Osteoblast (primary cell): ENCODE measurements around the gene SLC2A11. TPM values are rescaled to one million over a fixed set of nuclear protein-coding genes. Genes with fewer than 3 reads are reported as not detected.

ENCODE experiments used
- DNase-seq: peaks from one replicate; pipeline ENCODE4 v3.0.0; 2011; ENCODE audit warnings: low spot score, mixed read lengths; ENCODE audit not compliant: insufficient read length; ENCODE audit errors: missing footprints
- H2AFZ ChIP-seq: 2 replicates; pipeline ENCODE4 v1.6.0; 2011; ENCODE audit warnings: mild to moderate bottlenecking, low read length
- H3K27ac ChIP-seq: 2 replicates; pipeline ENCODE4 v1.5.1; 2011; ENCODE audit warnings: mild to moderate bottlenecking, low read depth, low read length, moderate library complexity
- H3K27me3 ChIP-seq: 2 replicates; pipeline ENCODE4 v1.6.0; 2012; ENCODE audit warnings: mild to moderate bottlenecking, control low read depth, inconsistent platforms, low read length, moderate library complexity; ENCODE audit not compliant: insufficient read depth
- H3K36me3 ChIP-seq: 2 replicates; pipeline ENCODE4 v1.5.1; 2011; ENCODE audit warnings: mild to moderate bottlenecking, low read length, control low read depth, moderate library complexity; ENCODE audit not compliant: insufficient read depth
- H3K4me1 ChIP-seq: 2 replicates; pipeline ENCODE4 v1.5.1; 2011; ENCODE audit warnings: mild to moderate bottlenecking, low read length, control low read depth, moderate library complexity; ENCODE audit not compliant: insufficient read depth
- H3K4me2 ChIP-seq: 2 replicates; pipeline ENCODE4 v1.6.0; 2011; ENCODE audit warnings: mild to moderate bottlenecking, low read length; ENCODE audit not compliant: insufficient read depth
- H3K4me3 ChIP-seq: fragments of 200-600 bp; sonication (generic); 3 replicates; pipeline ENCODE4 v1.5.1; 2012; ENCODE audit warnings: mild to moderate bottlenecking, low read length, inconsistent platforms; ENCODE audit not compliant: insufficient read depth
- H3K79me2 ChIP-seq: 2 replicates; pipeline ENCODE4 v1.6.0; 2012; ENCODE audit warnings: mild to moderate bottlenecking, low read length, control low read depth, inconsistent platforms; ENCODE audit not compliant: insufficient read depth
- H3K9me3 ChIP-seq: 2 replicates; pipeline ENCODE4 v1.5.1; 2011; ENCODE audit warnings: low read depth, low read length, control low read depth
- H4K20me1 ChIP-seq: 2 replicates; pipeline ENCODE4 v1.6.0; 2012; ENCODE audit warnings: mild to moderate bottlenecking, low read length, control low read depth; ENCODE audit not compliant: insufficient read depth
- CTCF ChIP-seq: IDR thresholded peaks from 2 replicates; pipeline ENCODE4 v1.5.1; 2011; ENCODE audit warnings: mild to moderate bottlenecking, low read depth, low read length, moderate library complexity; ENCODE audit errors: extremely low read depth
- total RNA-seq: library from RNA; depleted of rRNA; stranded (reverse); fragments of >200 nt; gene quantifications from 2 replicates; pipeline ENCODE4 v1.2.3, GENCODE V29; 2012

SLC2A11 gene
- total RNA-seq, 1 donor = 14.1 TPM

GRCh38 chr22:23825246-23825905 lies 32.3 kb upstream of the SLC2A11 start:
- H3K36me3 ChIP-seq = peaks cover 54% of the 10 kb centered on the region
- no peak for DNase-seq
- H3K27me3 ChIP-seq = no peaks in the 10 kb centered on the region
- H3K4me3 ChIP-seq = no peak overlapping the region
- H3K9me3 ChIP-seq = no peaks in the 10 kb centered on the region
- peaks cover 5% of the 10 kb centered on the region for H4K20me1 ChIP-seq
- H2AFZ ChIP-seq = no peak overlapping the region
- peaks cover 9% of the 10 kb centered on the region for H3K79me2 ChIP-seq
- no peak for TF ChIP-seq CTCF
- H3K4me2 ChIP-seq = no peak overlapping the region
- peaks cover 44% of the 10 kb centered on the region for H3K4me1 ChIP-seq
- peak overlapping the region; percentile 90 for H3K27ac ChIP-seq

GRCh38 chr22:23826510-23827350 lies 30.9 kb upstream of the SLC2A11 start:
- peaks cover 45% of the 10 kb centered on the region for H3K36me3 ChIP-seq
- peaks cover 4% of the 10 kb centered on the region for H4K20me1 ChIP-seq
- H3K27ac ChIP-seq = peak overlapping the region; percentile 90
- H3K9me3 ChIP-seq = no peaks in the 10 kb centered on the region
- H3K4me2 ChIP-seq = no peak overlapping the region
- peaks cover 19% of the 10 kb centered on the region for H3K79me2 ChIP-seq
- no peak for TF ChIP-seq CTCF
- H3K4me1 ChIP-seq = peaks cover 45% of the 10 kb centered on the region
- H2AFZ ChIP-seq = no peak overlapping the region
- no peaks in the 10 kb centered on the region for H3K27me3 ChIP-seq
- H3K4me3 ChIP-seq = no peak overlapping the region
- peak; percentile 95 for DNase-seq

GRCh38 chr22:23827351-23827995 lies 30.2 kb upstream of the SLC2A11 start:
- H3K27ac ChIP-seq = peak overlapping the region; percentile 90
- peaks cover 26% of the 10 kb centered on the region for H3K79me2 ChIP-seq
- H3K36me3 ChIP-seq = peaks cover 45% of the 10 kb centered on the region
- no peak overlapping the region for H3K4me2 ChIP-seq
- H3K4me3 ChIP-seq = no peak overlapping the region
- DNase-seq = no peak
- H3K27me3 ChIP-seq = no peaks in the 10 kb centered on the region
- H2AFZ ChIP-seq = no peak overlapping the region
- H4K20me1 ChIP-seq = peaks cover 12% of the 10 kb centered on the region
- no peak for TF ChIP-seq CTCF
- peaks cover 44% of the 10 kb centered on the region for H3K4me1 ChIP-seq
- no peaks in the 10 kb centered on the region for H3K9me3 ChIP-seq
